HG03280 (cell line): ENCODE data around the gene B3GLCT.
A peak's percentile ranks its signal among the peaks of the same experiment; 100 is the strongest.
"Not testable (repeated sequence)": the region's sequence is repeated elsewhere in the genome, so short reads cannot be mapped to it uniquely, and the experiment has no call there.

Experiments
- ATAC-seq: cut with Tn5 transposase; IDR thresholded peaks from one replicate; pipeline ENCODE4 v1.9.1; 2021; ENCODE audit warnings: mild to moderate bottlenecking, moderate library complexity; ENCODE audit not compliant: unreplicated experiment

Gene B3GLCT

DNA sequence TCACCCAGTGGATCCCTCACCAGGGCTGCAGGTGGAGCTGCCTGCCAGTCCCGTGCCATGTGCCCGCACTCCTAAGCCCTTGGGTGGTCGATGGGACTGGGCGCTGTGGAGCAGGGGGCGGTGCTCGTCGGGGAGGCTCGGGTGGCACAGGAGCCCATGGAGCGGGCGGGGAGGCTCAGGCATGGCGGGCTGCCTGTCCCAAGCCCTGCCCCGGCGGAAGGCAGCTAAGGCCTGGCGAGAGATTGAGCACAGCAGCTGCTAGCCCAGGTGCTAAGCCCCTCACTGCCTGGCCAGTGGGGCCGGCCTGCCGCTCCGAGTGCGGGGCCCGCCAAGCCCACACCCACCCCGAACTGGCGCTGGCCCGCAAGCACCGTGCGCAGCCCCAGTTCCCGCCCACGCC is 16.8 kb upstream of the B3GLCT start:
- ATAC-seq: no peak

GRCh38 chr13:31184451-31184850 is 15.3 kb upstream of the B3GLCT start:
- no peak for ATAC-seq

DNA sequence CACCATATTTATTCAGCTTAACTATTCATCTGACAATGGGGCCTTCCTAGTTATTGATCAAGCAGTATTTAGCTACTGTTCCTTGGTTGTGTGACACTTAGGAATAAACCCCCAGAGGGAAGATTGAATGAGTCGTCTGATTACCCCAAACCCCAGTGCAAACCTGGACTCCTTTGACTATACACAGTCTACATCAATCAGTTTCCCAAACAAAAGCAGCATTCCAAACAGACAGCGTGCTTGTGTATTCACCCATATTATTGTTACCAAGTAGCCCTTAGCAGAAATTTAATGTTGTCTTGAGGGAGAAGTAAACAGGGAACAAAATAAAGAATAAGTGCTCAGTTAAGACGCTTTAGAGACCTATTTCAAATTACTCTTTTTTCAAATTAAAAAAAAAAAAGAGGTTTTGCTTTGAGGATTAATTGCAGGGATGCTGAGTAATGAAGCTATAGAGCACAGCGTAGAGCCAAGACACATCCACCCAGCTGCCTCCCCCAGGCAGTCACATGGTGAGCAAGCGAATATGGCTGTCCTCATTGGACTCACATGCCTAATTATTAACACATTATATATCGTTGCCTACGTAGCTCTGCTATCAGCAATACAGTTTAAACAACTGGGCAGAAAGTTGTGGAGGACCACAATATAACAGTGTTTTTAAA is 14.7 kb upstream of the B3GLCT start:
- no peak for ATAC-seq

DNA sequence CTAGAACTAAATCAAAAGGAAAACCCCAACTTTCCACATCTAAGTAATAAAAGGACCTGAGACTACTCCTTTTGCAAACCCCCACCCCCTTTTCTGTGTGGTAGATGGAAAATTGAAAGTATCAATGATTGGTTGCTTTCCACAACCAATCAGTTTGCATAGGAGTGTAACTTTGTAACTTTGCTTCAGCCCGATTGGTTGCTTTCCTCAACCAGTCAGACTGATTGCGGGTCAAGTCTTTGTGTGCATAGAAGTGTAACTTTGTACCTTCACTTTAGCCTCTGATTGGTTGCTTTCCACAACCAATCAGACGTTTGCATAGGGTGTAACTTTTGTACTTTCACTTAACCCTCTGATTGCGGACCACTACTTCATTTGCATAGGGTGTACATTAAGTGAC is 8.0 kb upstream of the B3GLCT start:
- ATAC-seq: no peak

DNA sequence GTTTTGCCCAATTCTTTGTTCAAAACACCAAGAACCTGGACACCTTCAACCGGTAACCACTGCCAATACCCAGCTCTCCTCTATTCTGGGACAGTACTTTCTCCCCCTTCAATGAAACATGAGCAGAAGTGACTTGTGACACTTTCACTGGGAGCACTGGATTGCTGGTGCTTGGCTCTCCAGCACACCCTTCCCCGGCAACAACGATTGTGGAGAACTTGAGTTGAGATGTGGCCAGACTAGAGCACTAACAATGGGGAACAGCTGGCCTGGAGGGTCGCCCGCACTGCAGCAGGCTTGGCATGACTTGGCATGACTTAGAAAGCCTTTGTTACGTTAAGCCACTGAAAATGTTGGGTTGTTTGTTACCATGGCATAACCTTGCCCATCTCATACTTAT is 7.5 kb upstream of the B3GLCT start:
- ATAC-seq: no peak

GRCh38 chr13:31195616-31196015 is 4.2 kb upstream of the B3GLCT start:
- no peak for ATAC-seq

DNA sequence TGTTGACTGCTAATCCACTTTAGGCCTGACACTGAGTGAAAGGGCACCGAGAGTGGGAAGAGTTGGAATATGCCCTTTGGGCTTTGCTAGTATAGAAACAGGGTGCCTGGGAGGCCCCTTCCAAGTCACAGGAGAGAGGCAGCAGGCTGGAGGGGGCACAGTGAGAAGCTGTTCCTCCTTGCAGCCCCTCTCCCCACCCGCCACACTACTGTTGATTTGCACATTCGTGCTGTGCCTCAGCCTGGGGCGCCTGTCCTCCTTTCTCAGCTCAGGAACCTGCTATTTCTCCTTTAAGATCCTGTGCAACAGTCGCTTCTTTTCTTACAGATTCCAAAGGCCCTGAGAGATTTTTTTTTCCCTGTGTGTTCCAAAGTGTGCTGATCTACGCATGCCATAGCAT is 2.8 kb upstream of the B3GLCT start:
- no peak for ATAC-seq

DNA sequence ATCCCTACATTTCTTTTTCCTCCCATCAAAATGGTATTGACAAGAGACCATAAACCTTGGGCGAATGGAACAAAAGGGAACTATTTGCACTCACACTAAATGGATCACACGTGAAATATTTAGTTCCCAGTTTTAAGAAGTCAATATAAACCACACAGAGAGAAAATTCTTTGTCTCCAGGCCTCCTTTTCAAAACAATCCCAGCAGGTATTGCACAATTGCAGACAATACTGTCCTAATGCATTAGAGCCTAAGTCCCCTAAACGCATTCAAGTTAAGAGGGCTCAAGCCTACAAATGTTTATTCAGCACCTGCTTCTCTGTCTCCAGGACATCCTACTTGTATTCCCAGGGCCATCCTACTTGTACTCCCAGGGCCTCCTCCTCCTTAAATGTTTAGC is 1.3 kb upstream of the B3GLCT start:
- ATAC-seq: no peak

GRCh38 chr13:31199527-31199848 is 287 bp upstream of the B3GLCT start:
- ATAC-seq: no peak

DNA sequence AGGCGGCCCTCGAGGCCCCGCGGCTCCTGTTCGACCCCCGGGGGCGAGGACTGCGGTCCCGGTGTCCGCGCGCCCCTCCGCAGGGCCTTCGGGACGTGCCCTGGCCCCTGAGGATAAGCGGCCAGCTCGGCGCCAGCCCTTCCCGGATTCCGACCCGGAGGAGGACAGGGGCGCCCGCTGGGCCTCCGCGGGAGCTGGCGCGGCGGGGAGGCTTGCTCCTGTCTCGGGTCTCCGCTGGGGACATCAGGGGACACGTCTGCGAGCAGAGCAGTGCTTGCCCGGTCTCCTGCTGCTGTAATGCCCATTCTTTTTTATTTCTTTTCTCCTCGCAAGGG is 829 bp downstream of the B3GLCT start:
- ATAC-seq: peak; percentile 15

- no peak for ATAC-seq
Measured at GRCh38 chr13:31201341-31202031, 1.7 kb downstream of the B3GLCT start.

DNA sequence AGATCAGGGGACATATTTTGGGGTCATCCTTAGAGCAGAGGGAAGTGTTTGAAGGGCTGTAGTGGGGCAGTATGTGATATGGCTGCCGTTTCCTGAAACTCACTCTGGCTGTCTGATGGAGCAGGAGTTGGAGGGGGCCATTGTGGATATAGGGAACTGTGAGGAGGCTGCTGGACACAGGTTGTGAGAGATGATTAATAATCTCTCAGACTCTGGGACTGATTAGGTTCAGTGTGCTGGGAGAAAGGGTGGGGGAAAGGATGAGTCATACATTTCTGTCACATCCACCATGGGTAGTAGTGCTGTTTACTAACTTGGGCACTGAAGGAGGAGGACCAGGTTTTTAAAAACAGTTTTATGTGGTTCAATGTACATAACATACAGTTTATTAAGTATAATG is 4.8 kb downstream of the B3GLCT start:
- no peak for ATAC-seq

GRCh38 chr13:31207661-31208552 is 8.1 kb downstream of the B3GLCT start:
- no peak for ATAC-seq

DNA sequence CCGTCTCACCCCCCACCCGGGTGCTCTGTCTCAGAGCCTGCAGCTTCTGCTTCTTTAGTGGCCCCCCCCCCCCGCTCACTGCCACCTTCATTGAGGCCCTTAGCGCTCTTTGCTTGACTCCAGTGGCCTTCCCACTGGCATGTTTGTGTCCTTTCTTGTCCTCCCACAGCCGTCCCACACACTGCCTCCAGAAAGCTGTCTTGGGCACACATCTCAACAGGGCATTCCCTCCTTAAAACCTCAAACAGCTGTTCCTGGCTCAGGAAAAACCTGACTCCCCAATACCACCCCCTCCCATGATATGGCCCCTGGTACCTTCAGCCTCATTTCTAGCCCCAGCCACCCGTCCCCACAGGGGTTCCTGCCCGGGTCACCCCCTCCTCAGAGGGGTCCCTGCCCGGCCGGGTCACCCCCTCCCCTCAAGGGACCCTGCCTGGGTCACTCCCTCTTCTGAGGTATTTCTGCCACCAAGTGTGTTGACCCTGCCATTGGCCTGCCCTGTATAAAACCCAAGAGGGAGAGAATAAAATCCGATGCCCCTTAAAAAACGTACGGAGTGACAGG is 8.9 kb downstream of the B3GLCT start:
- no peak for ATAC-seq

- no peak for ATAC-seq
Measured at GRCh38 chr13:31209172-31209840, 9.5 kb downstream of the B3GLCT start.

- no peak for ATAC-seq
Measured at GRCh38 chr13:31209841-31210210, 10.1 kb downstream of the B3GLCT start.

GRCh38 chr13:31213651-31214289 is 14.0 kb downstream of the B3GLCT start:
- no peak for ATAC-seq

DNA sequence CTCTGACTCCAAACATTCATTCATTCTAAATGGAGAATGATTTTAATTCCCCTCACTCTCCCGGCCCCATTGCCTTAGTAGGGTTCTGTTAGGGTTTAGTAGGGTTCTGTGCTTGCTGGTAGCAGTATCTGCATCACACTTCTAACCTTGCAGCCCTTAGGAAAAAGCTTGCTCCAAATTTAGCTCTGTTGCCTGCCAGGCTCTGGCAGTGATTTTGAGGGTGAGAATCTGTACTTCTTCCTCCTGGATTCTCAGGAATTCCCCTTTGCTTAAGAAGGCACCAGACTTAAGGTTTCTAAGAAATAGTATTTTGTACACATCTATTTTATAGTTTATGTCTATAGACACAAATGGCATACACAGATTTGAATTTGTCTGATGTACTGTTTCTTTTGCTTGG is 14.7 kb downstream of the B3GLCT start:
- ATAC-seq: no peak

GRCh38 chr13:31216916-31217315 is 17.1 kb downstream of the B3GLCT start:
- not testable (repeated sequence) for ATAC-seq

DNA sequence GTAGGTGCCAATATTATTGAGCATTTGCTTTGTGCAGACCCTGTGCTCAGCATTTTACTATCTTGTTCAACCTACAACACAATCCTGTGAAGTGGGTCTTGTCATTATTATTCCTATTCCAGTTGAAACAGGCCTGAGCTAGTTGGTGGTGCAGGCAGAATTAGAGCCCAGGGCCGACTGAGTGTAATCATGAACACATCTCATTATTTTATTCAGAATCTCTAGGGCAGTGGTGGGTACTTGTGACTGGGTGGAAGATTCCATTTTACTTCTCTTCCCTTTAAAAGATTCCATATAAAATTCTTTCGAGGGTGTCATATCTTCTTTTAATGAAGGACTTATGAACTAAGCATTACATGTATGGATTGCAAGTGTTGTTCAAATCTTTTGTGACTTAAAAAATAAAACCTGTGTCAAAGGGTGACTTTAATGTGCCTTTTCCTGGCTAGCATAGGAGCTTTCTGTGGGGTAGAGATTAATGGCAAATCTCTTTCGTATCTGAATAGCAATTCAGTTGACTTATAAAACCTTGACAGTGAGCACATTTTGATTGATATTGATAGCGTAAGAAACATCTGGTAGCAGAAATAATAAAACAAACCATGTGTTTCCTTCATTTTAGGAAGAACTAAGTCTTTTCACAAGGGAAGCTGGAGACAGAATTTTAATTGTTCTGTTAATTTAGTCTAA is 20.3 kb downstream of the B3GLCT start:
- no peak for ATAC-seq
